H7 (cell line): Measurements from ENCODE around the gene TPSD1. TPM values are rescaled to one million over a fixed set of nuclear protein-coding genes. Genes with fewer than 3 reads are reported as not detected.

Experiments used
- DNase-seq: peaks from one replicate; pipeline ENCODE4 v3.0.0; 2012
- H3K27me3 ChIP-seq: 2 replicates; pipeline ENCODE4 v1.6.0; 2011; ENCODE audit warnings: mild to moderate bottlenecking, low read length; ENCODE audit not compliant: control insufficient read depth, insufficient read depth
- H3K36me3 ChIP-seq: replicated peaks from 2 replicates; pipeline ENCODE4 v1.5.1; 2011; ENCODE audit warnings: low read length; ENCODE audit not compliant: control insufficient read depth, insufficient read depth
- H3K4me3 ChIP-seq: 2 replicates; pipeline ENCODE4 v1.5.1; 2011; ENCODE audit warnings: low read depth, mild to moderate bottlenecking, control low read depth, low read length, moderate library complexity; ENCODE audit not compliant: insufficient read depth
- total RNA-seq: library from RNA; depleted of rRNA; stranded (reverse); fragments of >200 nt; shearing (Covaris generic); gene quantifications from 2 replicates; pipeline ENCODE4 v1.2.3, GENCODE V29; 2014

The TPSD1 gene
- total RNA-seq, 1 experiment from 2014 or later = not detected

- Histone ChIP-seq H3K36me3 (peaks cover 2% of the 10 kb centered on the region), H3K27me3 (no peaks in the 10 kb centered on the region), H3K4me3 (no peak overlapping the region)
- peak; percentile 65 for DNase-seq
Observed at GRCh38 chr16:1216681-1217400, 39.0 kb upstream of the TPSD1 start.

- peaks cover 2% of the 10 kb centered on the region for H3K36me3 ChIP-seq
Observed at GRCh38 chr16:1217526-1217925, 38.3 kb upstream of the TPSD1 start.

GRCh38 chr16:1218061-1218929, 37.6 kb upstream of the TPSD1 start:
- DNase-seq = no peak
- Histone ChIP-seq H3K4me3 (no peak overlapping the region), H3K36me3 (peaks cover 2% of the 10 kb centered on the region), H3K27me3 (no peaks in the 10 kb centered on the region)

More at GRCh38 chr16:1217526-1217925, 38.3 kb upstream of the TPSD1 start:
- no peak overlapping the region for H3K4me3 ChIP-seq
- no peak for DNase-seq
- H3K27me3 ChIP-seq = no peaks in the 10 kb centered on the region

DNA sequence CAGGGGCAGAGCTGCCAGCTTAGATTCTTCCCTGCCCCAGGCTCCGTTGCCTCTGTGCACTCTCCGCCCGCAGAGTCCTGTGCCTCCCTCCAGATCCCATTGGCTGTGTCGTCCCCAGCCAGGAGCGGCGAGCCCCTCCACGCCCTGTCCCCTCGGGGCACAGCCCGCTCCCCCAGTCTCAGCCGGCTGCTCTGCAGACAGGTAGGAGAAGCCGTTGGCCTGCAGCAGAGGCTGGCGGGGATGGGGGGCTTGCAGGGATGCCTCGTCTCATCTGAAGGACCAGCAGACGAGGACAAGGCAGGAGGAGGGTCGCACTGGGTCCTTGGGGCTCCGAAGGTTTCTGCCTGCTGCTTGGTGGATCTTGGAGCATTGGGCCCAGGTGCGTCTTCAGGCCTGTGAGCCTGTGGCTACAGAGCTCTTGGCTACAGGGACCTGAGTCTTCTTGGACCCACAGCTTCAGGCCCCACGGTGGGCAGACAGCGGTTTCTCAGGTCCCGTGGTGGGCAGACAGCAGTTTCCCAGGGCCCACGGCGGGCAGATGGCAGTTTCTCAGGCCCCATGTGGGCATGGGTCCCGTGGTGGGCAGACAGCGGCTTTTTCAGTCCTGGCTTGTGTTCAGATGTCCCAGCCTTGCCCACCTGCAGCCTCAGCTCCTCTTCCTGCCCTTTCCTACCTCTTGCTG, 36.8 kb upstream of the TPSD1 start:
- Histone ChIP-seq H3K36me3 (peaks cover 2% of the 10 kb centered on the region), H3K4me3 (no peak overlapping the region)

GRCh38 chr16:1220098-1220728, 35.7 kb upstream of the TPSD1 start:
- no peaks in the 10 kb centered on the region for H3K27me3 ChIP-seq
- H3K4me3 ChIP-seq = no peak overlapping the region
- no peak for DNase-seq
- peaks cover 2% of the 10 kb centered on the region for H3K36me3 ChIP-seq

More for the DNA sequence above, 36.8 kb upstream of the TPSD1 start:
- DNase-seq = no peak
- H3K27me3 ChIP-seq = no peaks in the 10 kb centered on the region

DNA sequence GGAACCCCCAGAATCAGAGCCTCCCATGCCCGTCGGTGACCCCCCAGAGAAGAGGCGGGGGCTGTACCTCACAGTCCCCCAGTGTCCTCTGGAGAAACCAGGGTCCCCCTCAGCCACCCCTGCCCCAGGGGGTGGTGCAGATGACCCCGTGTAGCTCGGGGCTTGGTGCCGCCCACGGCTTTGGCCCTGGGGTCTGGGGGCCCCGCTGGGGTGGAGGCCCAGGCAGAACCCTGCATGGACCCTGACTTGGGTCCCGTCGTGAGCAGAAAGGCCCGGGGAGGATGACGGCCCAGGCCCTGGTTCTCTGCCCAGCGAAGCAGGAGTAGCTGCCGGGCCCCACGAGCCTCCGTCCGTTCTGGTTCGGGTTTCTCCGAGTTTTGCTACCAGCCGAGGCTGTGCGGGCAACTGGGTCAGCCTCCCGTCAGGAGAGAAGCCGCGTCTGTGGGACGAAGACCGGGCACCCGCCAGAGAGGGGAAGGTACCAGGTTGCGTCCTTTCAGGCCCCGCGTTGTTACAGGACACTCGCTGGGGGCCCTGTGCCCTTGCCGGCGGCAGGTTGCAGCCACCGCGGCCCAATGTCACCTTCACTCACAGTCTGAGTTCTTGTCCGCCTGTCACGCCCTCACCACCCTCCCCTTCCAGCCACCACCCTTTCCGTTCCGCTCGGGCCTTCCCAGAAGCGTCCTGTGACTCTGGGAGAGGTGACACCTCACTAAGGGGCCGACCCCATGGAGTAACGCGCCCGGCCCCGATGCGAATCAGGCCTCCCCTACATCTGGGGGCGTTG, 34.8 kb upstream of the TPSD1 start:
- Histone ChIP-seq H3K27me3 (no peaks in the 10 kb centered on the region), H3K36me3 (peaks cover 2% of the 10 kb centered on the region), H3K4me3 (no peak overlapping the region)
- no peak for DNase-seq

GRCh38 chr16:1221628-1222552, 34.0 kb upstream of the TPSD1 start:
- DNase-seq = no peak
- Histone ChIP-seq H3K4me3 (no peak overlapping the region), H3K27me3 (no peaks in the 10 kb centered on the region), H3K36me3 (peaks cover 2% of the 10 kb centered on the region)

DNA sequence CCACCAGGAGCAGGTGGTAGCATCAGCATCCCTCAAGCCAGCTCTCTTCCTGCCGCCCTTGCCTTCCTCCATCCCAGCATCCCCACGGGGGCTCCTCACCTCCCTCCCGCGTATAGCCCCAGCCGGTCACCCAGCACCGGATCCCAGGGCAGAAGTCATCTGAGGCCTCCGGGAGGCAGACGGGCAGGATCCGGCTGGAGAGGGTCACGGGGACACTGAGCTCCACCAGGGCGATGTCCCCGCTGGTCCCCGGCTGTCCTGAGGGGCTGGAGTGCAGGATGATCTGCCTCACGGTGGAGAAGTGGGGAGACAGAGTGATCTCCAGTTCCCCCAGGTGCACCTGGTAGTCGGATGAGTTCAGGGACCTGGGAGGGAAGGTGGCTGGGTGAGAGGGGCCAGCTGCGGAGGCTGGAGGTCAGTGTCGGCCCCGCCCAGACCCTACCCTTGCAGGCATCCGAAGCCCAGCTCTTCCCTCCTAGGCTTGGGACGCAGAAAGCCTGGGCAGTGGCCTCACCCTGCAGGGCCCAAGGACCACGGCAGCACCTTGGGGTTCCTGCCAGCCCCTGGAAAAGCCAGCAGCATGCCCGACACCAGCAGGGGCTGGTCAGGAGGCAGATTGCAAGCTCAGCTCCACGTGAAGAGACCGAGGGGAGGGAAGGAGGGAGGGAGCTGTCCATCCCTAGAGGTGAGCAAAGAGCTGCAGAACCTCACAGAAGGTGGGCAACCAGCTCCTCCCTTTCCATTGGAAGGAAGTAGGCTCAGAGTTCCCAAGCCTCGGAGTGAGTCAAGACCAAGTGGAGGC, 33.1 kb upstream of the TPSD1 start:
- no peak for DNase-seq
- no peaks in the 10 kb centered on the region for H3K27me3 ChIP-seq
- H3K36me3 ChIP-seq = no peaks in the 10 kb centered on the region; the same call in 1 of the 2 replicates
- H3K4me3 ChIP-seq = no peak overlapping the region

DNA sequence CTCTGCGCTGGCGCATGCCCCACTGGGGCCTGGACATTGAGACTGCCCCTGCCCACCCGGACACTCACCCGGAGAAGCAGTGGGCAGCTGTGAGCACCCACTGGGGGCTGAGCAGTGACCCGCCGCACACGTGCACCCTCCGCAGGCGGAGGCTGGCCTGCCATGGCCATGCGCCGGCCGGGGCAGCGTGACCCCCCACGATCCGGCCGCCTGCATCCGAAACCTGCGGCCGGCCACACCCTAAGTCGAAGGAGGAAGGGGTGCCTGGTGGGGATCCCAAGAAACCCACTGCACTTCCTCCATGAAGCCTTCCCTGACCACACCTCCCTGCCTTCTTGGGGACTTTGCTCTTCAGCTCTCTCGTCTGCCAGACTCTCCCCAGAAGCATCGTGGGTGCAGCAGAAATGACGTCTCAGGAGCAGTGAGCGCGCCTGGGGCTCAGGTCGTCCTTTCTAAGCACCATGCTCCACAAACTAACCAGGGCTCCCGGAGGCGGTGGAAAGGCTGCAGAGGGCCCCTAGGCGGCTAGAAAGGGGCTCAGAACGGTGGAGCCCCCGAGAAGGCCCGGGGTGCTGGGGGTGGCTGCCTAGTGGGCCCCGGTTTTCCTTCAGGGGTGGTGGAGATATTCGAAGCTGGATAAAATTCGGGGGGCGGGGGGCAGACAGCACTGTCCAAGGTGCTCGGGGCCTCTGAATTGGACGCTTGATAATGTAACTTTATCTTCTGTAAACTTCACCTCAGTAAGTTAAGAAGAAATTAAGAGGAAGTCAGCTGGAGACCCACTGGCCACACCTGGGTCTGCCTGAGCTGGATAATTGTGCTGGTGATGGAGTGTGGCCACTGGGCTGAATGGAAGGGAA, 32.3 kb upstream of the TPSD1 start:
- Histone ChIP-seq H3K27me3 (no peaks in the 10 kb centered on the region), H3K4me3 (no peak overlapping the region), H3K36me3 (no peaks in the 10 kb centered on the region; the same call in 1 of the 2 replicates)
- DNase-seq = no peak

GRCh38 chr16:1224558-1224957, 31.3 kb upstream of the TPSD1 start:
- no peak for DNase-seq
- no peaks in the 10 kb centered on the region for H3K27me3 ChIP-seq
- no peaks in the 10 kb centered on the region; the same call in 1 of the 2 replicates for H3K36me3 ChIP-seq
- H3K4me3 ChIP-seq = no peak overlapping the region

- Histone ChIP-seq H3K36me3 (no peaks in the 10 kb centered on the region), H3K27me3 (no peaks in the 10 kb centered on the region), H3K4me3 (no peak within 1 kb of the TSS)
- no peak for DNase-seq
Observed at GRCh38 chr16:1225051-1225451, 30.8 kb upstream of the TPSD1 start, which contains the start of gene TPSG1. TPSG1 (minus strand) TSS chr16:1225268; CDS start chr16:1225252, 16 bp downstream.
